ENCODE data around the gene PPM1G.

The PPM1G gene

GRCh38 chr2:27379836-27380625, 29.4 kb downstream of the PPM1G start:
- H3K4me3 ChIP-seq (ENCODE audit: low read length) = peak overlapping the region; percentile 90
- H3K9me3 ChIP-seq (ENCODE audit: insufficient read depth, low read depth, low read length) = no peaks in the 10 kb centered on the region
- WGBS = 3% methylated on average over 35 of the region's 35 CpGs
- H3K4me1 ChIP-seq (ENCODE audit: insufficient read depth, low read length) = peaks cover 10% of the 10 kb centered on the region; the same call in 1 of the 2 replicates
- H3K36me3 ChIP-seq (ENCODE audit: insufficient read depth, low read length) = peaks cover 81% of the 10 kb centered on the region
- H3K27me3 ChIP-seq (ENCODE audit: insufficient read depth, low read length) = no peaks in the 10 kb centered on the region
- H3K27ac ChIP-seq (ENCODE audit: low read depth, low read length) = peak overlapping the region; percentile 94
- peak overlapping the region; percentile 90 for H3K9ac ChIP-seq (ENCODE audit: low read depth, low read length)

- Histone ChIP-seq H3K4me3 (ENCODE audit: low read length) (peak overlapping the region; percentile 90), H3K9me3 (ENCODE audit: insufficient read depth, low read depth, low read length) (no peaks in the 10 kb centered on the region), H3K27me3 (ENCODE audit: insufficient read depth, low read length) (no peaks in the 10 kb centered on the region), H3K36me3 (ENCODE audit: insufficient read depth, low read length) (peaks cover 81% of the 10 kb centered on the region), H3K9ac (ENCODE audit: low read depth, low read length) (peak overlapping the region; percentile 90), H3K27ac (ENCODE audit: low read depth, low read length) (peak overlapping the region; percentile 94), H3K4me1 (ENCODE audit: insufficient read depth, low read length) (peaks cover 10% of the 10 kb centered on the region; the same call in 1 of the 2 replicates)
- 100% methylated on average over 1 of the region's 2 CpGs for WGBS
Measured at GRCh38 chr2:27379383-27379835, 30.0 kb downstream of the PPM1G start.

GRCh38 chr2:27378809-27379290, 30.5 kb downstream of the PPM1G start:
- peaks cover 81% of the 10 kb centered on the region for H3K36me3 ChIP-seq (ENCODE audit: insufficient read depth, low read length)
- H3K27ac ChIP-seq (ENCODE audit: low read depth, low read length) = no peak overlapping the region
- H3K9ac ChIP-seq (ENCODE audit: low read depth, low read length) = peak overlapping the region; percentile 90; the same call in 1 of the 2 replicates
- no peaks in the 10 kb centered on the region for H3K27me3 ChIP-seq (ENCODE audit: insufficient read depth, low read length)
- peak overlapping the region; percentile 90 for H3K4me3 ChIP-seq (ENCODE audit: low read length)
- WGBS = 93% methylated on average over 9 of the region's 9 CpGs
- H3K9me3 ChIP-seq (ENCODE audit: insufficient read depth, low read depth, low read length) = no peaks in the 10 kb centered on the region
- peaks cover 10% of the 10 kb centered on the region; the same call in 1 of the 2 replicates for H3K4me1 ChIP-seq (ENCODE audit: insufficient read depth, low read length)

GRCh38 chr2:27378096-27378808, 31.1 kb downstream of the PPM1G start:
- H3K4me3 ChIP-seq (ENCODE audit: low read length) = no peak overlapping the region
- WGBS = 94% methylated on average over 29 of the region's 29 CpGs
- H3K9ac ChIP-seq (ENCODE audit: low read depth, low read length) = 0 out of 2 replicates have a peak overlapping the region, but pooled peaks have one; percentile 13
- peaks cover 80% of the 10 kb centered on the region for H3K36me3 ChIP-seq (ENCODE audit: insufficient read depth, low read length)
- no peaks in the 10 kb centered on the region for H3K27me3 ChIP-seq (ENCODE audit: insufficient read depth, low read length)
- H3K9me3 ChIP-seq (ENCODE audit: insufficient read depth, low read depth, low read length) = no peaks in the 10 kb centered on the region
- H3K27ac ChIP-seq (ENCODE audit: low read depth, low read length) = 0 out of 2 replicates have a peak overlapping the region, but pooled peaks have one; percentile 15
- H3K4me1 ChIP-seq (ENCODE audit: insufficient read depth, low read length) = peaks cover 10% of the 10 kb centered on the region; the same call in 1 of the 2 replicates

- 96% methylated on average over 18 of the region's 18 CpGs for WGBS
- peaks cover 81% of the 10 kb centered on the region for H3K36me3 ChIP-seq (ENCODE audit: insufficient read depth, low read length)
- peaks cover 13% of the 10 kb centered on the region; the same call in 1 of the 2 replicates for H3K4me1 ChIP-seq (ENCODE audit: insufficient read depth, low read length)
- H3K9me3 ChIP-seq (ENCODE audit: insufficient read depth, low read depth, low read length) = no peaks in the 10 kb centered on the region
- no peak overlapping the region for H3K27ac ChIP-seq (ENCODE audit: low read depth, low read length)
- no peaks in the 10 kb centered on the region for H3K27me3 ChIP-seq (ENCODE audit: insufficient read depth, low read length)
- H3K4me3 ChIP-seq (ENCODE audit: low read length) = no peak overlapping the region
- no peak overlapping the region for H3K9ac ChIP-seq (ENCODE audit: low read depth, low read length)
Measured at GRCh38 chr2:27377618-27378095, 31.7 kb downstream of the PPM1G start.

GRCh38 chr2:27376866-27377617, 32.3 kb downstream of the PPM1G start:
- Histone ChIP-seq H3K4me3 (ENCODE audit: low read length) (no peak overlapping the region), H3K27me3 (ENCODE audit: insufficient read depth, low read length) (no peaks in the 10 kb centered on the region), H3K27ac (ENCODE audit: low read depth, low read length) (no peak overlapping the region), H3K4me1 (ENCODE audit: insufficient read depth, low read length) (peaks cover 14% of the 10 kb centered on the region; the same call in 1 of the 2 replicates), H3K36me3 (ENCODE audit: insufficient read depth, low read length) (peaks cover 80% of the 10 kb centered on the region), H3K9ac (ENCODE audit: low read depth, low read length) (no peak overlapping the region), H3K9me3 (ENCODE audit: insufficient read depth, low read depth, low read length) (no peaks in the 10 kb centered on the region)
- WGBS = 82% methylated on average over 10 of the region's 10 CpGs

- H3K27me3 ChIP-seq (ENCODE audit: insufficient read depth, low read length) = no peaks in the 10 kb centered on the region
- no peak overlapping the region for H3K4me3 ChIP-seq (ENCODE audit: low read length)
- H3K9me3 ChIP-seq (ENCODE audit: insufficient read depth, low read depth, low read length) = no peaks in the 10 kb centered on the region
- H3K27ac ChIP-seq (ENCODE audit: low read depth, low read length) = no peak overlapping the region
- H3K4me1 ChIP-seq (ENCODE audit: insufficient read depth, low read length) = peaks cover 13% of the 10 kb centered on the region; the same call in 1 of the 2 replicates
- peaks cover 73% of the 10 kb centered on the region for H3K36me3 ChIP-seq (ENCODE audit: insufficient read depth, low read length)
- no peak overlapping the region for H3K9ac ChIP-seq (ENCODE audit: low read depth, low read length)
- WGBS = 93% methylated on average over 16 of the region's 16 CpGs
Measured at GRCh38 chr2:27376151-27376865, 33.1 kb downstream of the PPM1G start.

- no peak overlapping the region for H3K27ac ChIP-seq (ENCODE audit: low read depth, low read length)
- H3K4me3 ChIP-seq (ENCODE audit: low read length) = no peak overlapping the region
- H3K9me3 ChIP-seq (ENCODE audit: insufficient read depth, low read depth, low read length) = no peaks in the 10 kb centered on the region
- peaks cover 68% of the 10 kb centered on the region for H3K36me3 ChIP-seq (ENCODE audit: insufficient read depth, low read length)
- no peaks in the 10 kb centered on the region for H3K27me3 ChIP-seq (ENCODE audit: insufficient read depth, low read length)
- H3K4me1 ChIP-seq (ENCODE audit: insufficient read depth, low read length) = peaks cover 14% of the 10 kb centered on the region; the same call in 1 of the 2 replicates
- H3K9ac ChIP-seq (ENCODE audit: low read depth, low read length) = no peak overlapping the region
- WGBS = 94% methylated on average over 20 of the region's 20 CpGs
Measured at GRCh38 chr2:27375513-27376099, 33.8 kb downstream of the PPM1G start.

GRCh38 chr2:27373567-27373966, 35.8 kb downstream of the PPM1G start:
- Histone ChIP-seq H3K9ac (ENCODE audit: low read depth, low read length) (no peak overlapping the region), H3K4me3 (ENCODE audit: low read length) (no peak overlapping the region), H3K27me3 (ENCODE audit: insufficient read depth, low read length) (no peaks in the 10 kb centered on the region), H3K27ac (ENCODE audit: low read depth, low read length) (no peak overlapping the region), H3K9me3 (ENCODE audit: insufficient read depth, low read depth, low read length) (no peaks in the 10 kb centered on the region), H3K36me3 (ENCODE audit: insufficient read depth, low read length) (peaks cover 64% of the 10 kb centered on the region), H3K4me1 (ENCODE audit: insufficient read depth, low read length) (peaks cover 9% of the 10 kb centered on the region; the same call in 1 of the 2 replicates)
- 93% methylated on average over 5 of the region's 5 CpGs for WGBS

- WGBS = 93% methylated on average over 6 of the region's 6 CpGs
- Histone ChIP-seq H3K4me1 (ENCODE audit: insufficient read depth, low read length) (peaks cover 9% of the 10 kb centered on the region; the same call in 1 of the 2 replicates), H3K27me3 (ENCODE audit: insufficient read depth, low read length) (no peaks in the 10 kb centered on the region), H3K9me3 (ENCODE audit: insufficient read depth, low read depth, low read length) (no peaks in the 10 kb centered on the region), H3K36me3 (ENCODE audit: insufficient read depth, low read length) (peaks cover 64% of the 10 kb centered on the region), H3K9ac (ENCODE audit: low read depth, low read length) (no peak overlapping the region), H3K4me3 (ENCODE audit: low read length) (no peak overlapping the region), H3K27ac (ENCODE audit: low read depth, low read length) (no peak overlapping the region)
Measured at GRCh38 chr2:27372937-27373336, 36.5 kb downstream of the PPM1G start.
